Fibroblast of the aortic adventitia (primary cell): ENCODE measurements around the gene TFCP2L1. TPM values are rescaled to one million over a fixed set of nuclear protein-coding genes. Genes with fewer than 3 reads are reported as not detected.

Experiments used
- DNase-seq: peaks from one replicate; pipeline ENCODE4 v3.0.0-alpha.2; 2010; ENCODE audit warnings: low read depth
- H3K4me3 ChIP-seq: 2 replicates; pipeline ENCODE4 v1.5.1; 2011; ENCODE audit warnings: low read depth, mild to moderate bottlenecking, control low read depth, low read length, moderate library complexity
- total RNA-seq: library from RNA; depleted of rRNA; stranded (reverse); fragments of >200 nt; gene quantifications from 2 replicates; pipeline ENCODE4 v1.2.3, GENCODE V29; 2012; ENCODE audit warnings: low replicate concordance
- TF ChIP-seq, protein P1 (sequence below): IDR thresholded peaks from 2 replicates; pipeline ENCODE4 v1.5.1; 2011; ENCODE audit warnings: mild to moderate bottlenecking, low read length, control low read depth, inconsistent platforms; ENCODE audit not compliant: insufficient read depth

The TFCP2L1 gene
- total RNA-seq, 1 donor, result under 0.01 TPM

DNA sequence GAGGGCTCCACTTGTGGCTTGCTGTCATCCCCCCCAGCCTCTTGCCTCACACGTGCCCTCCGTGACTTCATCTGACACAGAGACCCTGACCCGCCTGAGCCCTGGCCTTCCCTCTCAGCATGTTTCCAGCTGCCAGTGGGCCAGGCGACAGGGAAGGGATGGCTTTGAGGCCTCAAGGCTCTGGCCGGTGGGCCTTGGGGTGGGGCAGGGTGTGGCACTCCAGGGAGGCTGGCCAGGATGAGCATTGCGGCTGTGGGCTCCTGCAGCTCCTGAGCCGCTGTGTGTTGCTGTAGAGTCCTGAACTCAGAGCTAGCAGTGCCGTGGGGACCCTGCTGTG lies 85.0 kb downstream of the TFCP2L1 start:
- TF ChIP-seq, protein P1, sequence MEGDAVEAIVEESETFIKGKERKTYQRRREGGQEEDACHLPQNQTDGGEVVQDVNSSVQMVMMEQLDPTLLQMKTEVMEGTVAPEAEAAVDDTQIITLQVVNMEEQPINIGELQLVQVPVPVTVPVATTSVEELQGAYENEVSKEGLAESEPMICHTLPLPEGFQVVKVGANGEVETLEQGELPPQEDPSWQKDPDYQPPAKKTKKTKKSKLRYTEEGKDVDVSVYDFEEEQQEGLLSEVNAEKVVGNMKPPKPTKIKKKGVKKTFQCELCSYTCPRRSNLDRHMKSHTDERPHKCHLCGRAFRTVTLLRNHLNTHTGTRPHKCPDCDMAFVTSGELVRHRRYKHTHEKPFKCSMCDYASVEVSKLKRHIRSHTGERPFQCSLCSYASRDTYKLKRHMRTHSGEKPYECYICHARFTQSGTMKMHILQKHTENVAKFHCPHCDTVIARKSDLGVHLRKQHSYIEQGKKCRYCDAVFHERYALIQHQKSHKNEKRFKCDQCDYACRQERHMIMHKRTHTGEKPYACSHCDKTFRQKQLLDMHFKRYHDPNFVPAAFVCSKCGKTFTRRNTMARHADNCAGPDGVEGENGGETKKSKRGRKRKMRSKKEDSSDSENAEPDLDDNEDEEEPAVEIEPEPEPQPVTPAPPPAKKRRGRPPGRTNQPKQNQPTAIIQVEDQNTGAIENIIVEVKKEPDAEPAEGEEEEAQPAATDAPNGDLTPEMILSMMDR, result no peak
- DNase-seq, result no peak
- no peak overlapping the region for H3K4me3 ChIP-seq

GRCh38 chr2:121199281-121200010 lies 85.6 kb downstream of the TFCP2L1 start:
- TF ChIP-seq, protein P1, result no peak

DNA sequence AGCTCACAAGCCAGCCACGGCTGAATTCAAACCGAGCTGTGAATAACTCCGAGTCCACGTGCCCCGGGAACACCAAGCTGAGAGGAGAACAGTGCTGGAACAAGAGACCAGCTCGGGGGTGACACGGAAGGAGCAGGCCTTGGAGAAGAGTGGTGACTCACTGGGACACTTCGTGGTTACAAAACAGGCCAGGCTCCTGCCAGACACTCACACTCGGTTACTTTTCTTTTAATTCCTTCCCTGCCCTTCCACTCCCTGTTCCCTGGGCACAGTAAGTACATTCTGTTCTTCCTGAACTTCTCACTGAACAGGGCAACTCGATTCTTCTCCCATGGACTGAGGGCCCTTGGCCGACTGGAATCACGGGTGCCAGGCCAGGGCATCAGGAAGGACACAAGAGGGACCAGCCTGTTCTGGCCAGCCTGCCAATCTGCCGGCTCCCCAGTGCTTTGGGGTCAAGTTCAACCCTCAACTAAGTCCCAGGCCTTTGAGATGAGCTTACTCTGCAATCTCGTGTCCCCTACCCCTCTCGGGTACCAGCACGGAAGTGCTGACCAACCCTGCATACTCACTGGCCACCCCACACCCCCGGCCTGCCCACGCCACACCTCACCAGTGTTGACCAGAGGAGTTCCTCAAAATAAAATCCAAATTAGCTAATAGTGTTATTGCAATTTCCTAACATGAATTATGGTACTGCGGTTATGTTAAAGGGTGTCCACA lies 87.5 kb downstream of the TFCP2L1 start:
- TF ChIP-seq, protein P1, result no peak
- no peak for DNase-seq
- no peak overlapping the region for H3K4me3 ChIP-seq

More at GRCh38 chr2:121199281-121200010, 85.6 kb downstream of the TFCP2L1 start:
- no peak for DNase-seq
- H3K4me3 ChIP-seq, result no peak overlapping the region

DNA sequence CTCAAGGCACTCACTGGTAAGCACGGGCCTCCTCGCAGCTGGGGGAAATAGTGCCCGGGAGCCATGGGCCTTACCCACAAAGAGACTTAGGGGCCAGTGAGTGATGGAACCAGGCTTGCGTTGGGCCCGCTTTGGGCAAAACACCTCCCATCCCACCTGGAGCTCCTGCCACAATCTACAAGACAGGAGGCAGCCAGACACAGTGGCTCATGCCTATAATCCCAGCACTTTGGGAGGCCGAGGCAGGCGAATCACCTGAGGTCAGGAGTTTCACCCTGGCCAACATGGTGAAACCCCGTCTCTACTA lies 88.2 kb downstream of the TFCP2L1 start:
- H3K4me3 ChIP-seq, result no peak overlapping the region

GRCh38 chr2:121196132-121196848 lies 88.7 kb downstream of the TFCP2L1 start:
- TF ChIP-seq, protein P1, result no peak
- no peak overlapping the region for H3K4me3 ChIP-seq
- DNase-seq, result no peak

More for the DNA sequence above, 88.2 kb downstream of the TFCP2L1 start:
- TF ChIP-seq, protein P1, result no peak
- DNase-seq, result no peak

DNA sequence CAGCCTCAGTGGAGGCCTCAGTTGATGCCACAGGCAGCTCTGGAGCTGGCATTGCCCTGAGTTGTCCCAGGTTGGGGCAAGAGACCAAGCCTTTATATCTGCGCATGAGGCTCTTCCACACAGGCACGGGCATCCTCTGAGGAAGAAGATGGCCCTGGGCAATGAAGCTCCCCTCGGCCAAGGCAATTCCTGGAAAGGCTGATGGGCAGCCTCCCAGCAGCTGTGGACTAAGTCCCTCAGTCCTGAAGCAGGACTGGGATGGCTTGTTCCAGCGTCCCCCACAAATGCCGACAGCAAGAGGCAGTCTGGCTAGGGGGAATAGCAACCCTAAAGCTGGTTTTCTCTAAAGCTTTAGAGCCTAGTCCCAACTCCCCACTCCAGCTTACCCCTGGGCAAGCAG lies 90.0 kb downstream of the TFCP2L1 start:
- H3K4me3 ChIP-seq, result no peak overlapping the region
- TF ChIP-seq, protein P1, result no peak
- no peak for DNase-seq
